Measurements from ENCODE around the gene GPX3. TPM values are rescaled to one million over a fixed set of nuclear protein-coding genes. Genes with fewer than 3 reads are reported as not detected.

The GPX3 gene
- total and polyA plus RNA-seq, 2 of the 8 experiments (the other 6 are each of a cell fraction or from before 2014, with no cell fraction given): 27.8 to 77.9 TPM

GRCh38 chr5:151065609-151066008, 45.2 kb downstream of the GPX3 start:
- H3K9ac ChIP-seq (replicated peaks in 1 of 4; ENCODE audit: extremely low read depth in 1 of 4, low read depth in 3 of 4, low read length in 3 of 4): no peak overlapping the region
- no peak overlapping the region for H3K14ac ChIP-seq (ENCODE audit: insufficient read length)
- no peak for DNase-seq (ENCODE audit: low read depth in 1 of 2, low spot score in 2 of 2)
- no peak overlapping the region for H3K4me3 ChIP-seq (ENCODE audit: extremely low read depth in 1 of 4, insufficient read depth in 2 of 4, low read depth in 3 of 4, low read length in 4 of 4)
- H3K79me2 ChIP-seq (ENCODE audit: control insufficient read depth in 1 of 2, insufficient read depth in 2 of 2, low read length in 2 of 2): peaks cover 0 to 1% of the 10 kb centered on the region in 2 experiments; a peak in 1 of 4 replicates
- no peak for FAIRE-seq
- peaks cover 0 to 7% of the 10 kb centered on the region in 2 experiments for H4K20me1 ChIP-seq (replicated peaks in 1 of 2; ENCODE audit: control insufficient read depth in 1 of 2, insufficient read depth in 2 of 2, low read length in 2 of 2)
- H2BK5ac ChIP-seq (ENCODE audit: low read depth, low read length): no peak overlapping the region
- H2AFZ ChIP-seq (ENCODE audit: low read length): no peak overlapping the region
- no peaks in the 10 kb centered on the region for H3K23me2 ChIP-seq (ENCODE audit: low read depth, low read length)
- no peak overlapping the region for H2BK120ac ChIP-seq (replicated peaks; ENCODE audit: low read depth, low read length)
- H4K5ac ChIP-seq (ENCODE audit: insufficient read length, low read depth, low read length): no peak overlapping the region
- ChIA-PET POLR2A (ENCODE audit: partially characterized antibody) (no interaction called here), CTCF (ENCODE audit: partially characterized antibody) (interaction anchor here (0.7 to 28.6 kb wide), 9 partner anchors 10 to 98 kb away, joined by 3 to 442 read pairs (median 4); no protein-coding TSS in a partner anchor)
- no peak overlapping the region for H2BK15ac ChIP-seq (ENCODE audit: low read length)
- H2BK20ac ChIP-seq (ENCODE audit: low read length): no peak overlapping the region
- no peak overlapping the region for H3K4me2 ChIP-seq (ENCODE audit: insufficient read depth in 1 of 2, low read depth in 2 of 2, low read length in 2 of 2)
- no peak overlapping the region for H2BK12ac ChIP-seq (ENCODE audit: low read depth, low read length)
- H3K18ac ChIP-seq (ENCODE audit: extremely low read depth, low read length): no peak overlapping the region
- H3K27me3 ChIP-seq (replicated peaks in 1 of 4; ENCODE audit: control insufficient read depth in 3 of 4, extremely low read depth in 1 of 4, insufficient read depth in 3 of 4, low read length in 3 of 4): no peaks in the 10 kb centered on the region
- no peaks in the 10 kb centered on the region; a peak in 1 of 8 replicates for H3K36me3 ChIP-seq (ENCODE audit: control insufficient read depth in 2 of 4, insufficient read depth in 4 of 4, low read length in 3 of 4)
- no peak overlapping the region for H3K23ac ChIP-seq (ENCODE audit: insufficient read length)
- H3K27ac ChIP-seq (ENCODE audit: low read depth, low read length): no peak overlapping the region
- H3K4ac ChIP-seq (replicated peaks; ENCODE audit: insufficient read length, low read depth, low read length): no peak overlapping the region
- 76% methylated on average over 1 of the region's 1 CpG; no CpG with 5 or more reads in 1 of the 2 experiments for WGBS, 2 experiments (ENCODE audit: extremely low coverage in 1 of 2, insufficient coverage in 1 of 2, insufficient read length in 1 of 2, insufficient replicate concordance in 2 of 2, low coverage in 1 of 2, low lambda C conversion rate in 2 of 2, missing lambda C conversion rate in 1 of 2)
- peaks cover 0 to 10% (median 5%) of the 10 kb centered on the region in 4 experiments; a peak in 4 of 7 replicates for H3K4me1 ChIP-seq (replicated peaks in 1 of 4; ENCODE audit: control insufficient read depth in 3 of 4, insufficient read depth in 4 of 4, low read length in 3 of 4)
- no peak overlapping the region for H4K91ac ChIP-seq (replicated peaks; ENCODE audit: insufficient read length, low read length)
- H3K9me3 ChIP-seq (ENCODE audit: insufficient read depth in 2 of 2, low read depth in 1 of 2, low read length in 1 of 2): no peaks in the 10 kb centered on the region
- no peak overlapping the region for H4K8ac ChIP-seq (ENCODE audit: extremely low read depth, insufficient read depth, low read length)
- TF ChIP-seq BRCA1 (IDR thresholded peaks at IDR 0.05; ENCODE audit: low read depth, low read length) (no peak), YY1 (IDR thresholded peaks at IDR 0.05; ENCODE audit: low read depth, low read length) (no peak), SP2 (IDR thresholded peaks at IDR 0.05; ENCODE audit: low read length) (no peak), CREB1 (IDR thresholded peaks at IDR 0.05) (no peak)
- H3K56ac ChIP-seq (replicated peaks; ENCODE audit: insufficient read length, low read depth, low read length): no peak overlapping the region
- H2AK5ac ChIP-seq (ENCODE audit: low read depth, low read length): no peak overlapping the region
- peaks cover 6% of the 10 kb centered on the region; the same call in 1 of the 2 replicates for H3K79me1 ChIP-seq (ENCODE audit: low read depth, low read length)
